Left lung (tissue), 10 donors: ENCODE results near the gene CNIH3. TPM values are rescaled to one million over a fixed set of nuclear protein-coding genes. Genes with fewer than 3 reads are reported as not detected.

Experiments
- ATAC-seq: fragments of 200-7000 bp; cut with Tn5 transposase; one replicate; pipeline ENCODE4 v1.9.1; 2020; ENCODE audit warnings: moderate library complexity
- DNase-seq, 4 donors: peaks; one replicate each; pipeline ENCODE4 v3.0.0-alpha.2; 2013 to 2020
- H3K27ac ChIP-seq, 2 donors: fragments of 200-600 bp; sonication (generic) in 1 of 2; one replicate each; pipeline versions ENCODE4 v1.5.0 to v1.8.0; 2020 to 2021
- H3K27me3 ChIP-seq, 2 donors: fragments of 200-600 bp; sonication (generic) in 1 of 2; one replicate each; pipeline versions ENCODE4 v1.5.0 to v1.8.0; 2020 to 2021
- H3K36me3 ChIP-seq, 2 donors: fragments of 200-600 bp; sonication (generic) in 1 of 2; one replicate each; pipeline versions ENCODE4 v1.5.0 to v1.8.0; 2020 to 2021
- H3K4me1 ChIP-seq, 2 donors: fragments of 200-600 bp; one replicate each; pipeline ENCODE4 v1.8.0; 2021
- H3K4me3 ChIP-seq, 2 donors: fragments of 200-600 bp; sonication (generic) in 1 of 2; one replicate each; pipeline versions ENCODE4 v1.5.0 to v1.8.0; 2020 to 2021; ENCODE audit warnings: mild to moderate bottlenecking in 1 of 2
- H3K9me3 ChIP-seq, 2 donors: fragments of 200-600 bp; sonication (generic) in 1 of 2; one replicate each; pipeline versions ENCODE4 v1.5.0 to v1.8.0; 2020 to 2021
- CTCF ChIP-seq, 2 donors: fragments of 200-600 bp; sonication (generic) in 1 of 2; IDR thresholded peaks; one replicate each; pipeline versions ENCODE4 v1.5.0 to v1.8.0; 2021; ENCODE audit warnings: antibody characterized with exemption in 2 of 2
- intact Hi-C, 2 donors: fragments of 100-400 bp; cut with DNase I; formaldehyde crosslinking; loops; one replicate each; pipeline versions ENCODE4 v1.11.2 to v1.14.2; 2022
- polyA plus RNA-seq, 6 donors: library from polyadenylated mRNA; unstranded; fragments of 120-200 nt; gene quantifications; one replicate each; pipeline ENCODE4 v1.2.1, GENCODE V29; 2013; ENCODE audit not compliant: insufficient read length in 6 of 6
- total RNA-seq, 2 donors: library from RNA; stranded (reverse); fragmentation: NEBNext Ultra II Directional; extraction: Animal tissue kit (Norgen Biotek cat#: 25700); gene quantifications; one replicate each; pipeline ENCODE4 v1.2.1, GENCODE V29; 2021
- donor health status: DM: no; HTN: yes; CAD: no.
- donor health status: DM: no; HTN: no; CAD: no.

Gene CNIH3
- total and polyA plus RNA-seq, 8 donors = 2.5 to 9.4 (median 7.3) TPM

- no peaks in the 10 kb centered on the region for H3K36me3 ChIP-seq
- no peak for DNase-seq
- TF ChIP-seq CTCF (IDR thresholded peaks at IDR 0.05) = no peak
- H3K4me1 ChIP-seq = no peaks in the 10 kb centered on the region
- no peak overlapping the region for H3K27ac ChIP-seq
- intact Hi-C loops = no loop called here
- no peaks in the 10 kb centered on the region for H3K27me3 ChIP-seq
- ATAC-seq = no peak
- H3K4me3 ChIP-seq = no peak overlapping the region
- H3K9me3 ChIP-seq = no peaks in the 10 kb centered on the region
Observed at GRCh38 chr1:224777180-224777579, 161.1 kb downstream of the CNIH3 start.

- Histone ChIP-seq H3K27ac (no peak overlapping the region), H3K4me1 (no peaks in the 10 kb centered on the region), H3K9me3 (no peaks in the 10 kb centered on the region), H3K36me3 (no peaks in the 10 kb centered on the region), H3K27me3 (no peaks in the 10 kb centered on the region), H3K4me3 (no peak overlapping the region)
- intact Hi-C loops = no loop called here
- DNase-seq (no peak), ATAC-seq (no peak)
- no peak for TF ChIP-seq CTCF (IDR thresholded peaks at IDR 0.05)
Observed at GRCh38 chr1:224779536-224779935, 163.4 kb downstream of the CNIH3 start.

GRCh38 chr1:224780736-224781135 lies 164.6 kb downstream of the CNIH3 start:
- Histone ChIP-seq H3K9me3 (no peaks in the 10 kb centered on the region), H3K36me3 (no peaks in the 10 kb centered on the region), H3K4me1 (no peaks in the 10 kb centered on the region), H3K27ac (no peak overlapping the region), H3K27me3 (no peaks in the 10 kb centered on the region), H3K4me3 (no peak overlapping the region)
- ATAC-seq = no peak
- intact Hi-C loops = no loop called here
- no peak for TF ChIP-seq CTCF (IDR thresholded peaks at IDR 0.05)
- no peak for DNase-seq

GRCh38 chr1:224781800-224782199 lies 165.7 kb downstream of the CNIH3 start:
- no peaks in the 10 kb centered on the region for H3K4me1 ChIP-seq
- DNase-seq (no peak), ATAC-seq (peak; percentile 34)
- no peak for TF ChIP-seq CTCF (IDR thresholded peaks at IDR 0.05)
- H3K4me3 ChIP-seq = no peak overlapping the region
- H3K9me3 ChIP-seq = no peaks in the 10 kb centered on the region
- H3K36me3 ChIP-seq = no peaks in the 10 kb centered on the region
- no peak overlapping the region for H3K27ac ChIP-seq
- intact Hi-C loops = no loop called here
- H3K27me3 ChIP-seq = no peaks in the 10 kb centered on the region

- Histone ChIP-seq H3K4me1 (no peaks in the 10 kb centered on the region), H3K36me3 (no peaks in the 10 kb centered on the region), H3K4me3 (no peak overlapping the region), H3K9me3 (no peaks in the 10 kb centered on the region), H3K27me3 (no peaks in the 10 kb centered on the region), H3K27ac (no peak overlapping the region)
- ATAC-seq (no peak), DNase-seq (no peak)
- TF ChIP-seq CTCF (IDR thresholded peaks at IDR 0.05) = no peak
- intact Hi-C loops = no loop called here
Observed at GRCh38 chr1:224782281-224783000, 166.3 kb downstream of the CNIH3 start.
